Ovary (tissue), 9 donors: ENCODE measurements around the gene GHRL. TPM values are rescaled to one million over a fixed set of nuclear protein-coding genes. Genes with fewer than 3 reads are reported as not detected.

Experiments used
- DNase-seq, 5 donors: peaks; one replicate each; pipeline ENCODE4 v3.0.0-alpha.2; 2019 to 2020
- H3K27ac ChIP-seq, 2 donors: fragments of 200-600 bp; one replicate each; pipeline versions ENCODE4 v1.5.1 to v1.8.0; 2019 to 2022
- H3K27me3 ChIP-seq: fragments of 200-600 bp; one replicate; pipeline ENCODE4 v1.8.0; 2022
- H3K36me3 ChIP-seq: fragments of 200-600 bp; sonication (generic); one replicate; pipeline ENCODE4 v1.5.1; 2019
- H3K4me1 ChIP-seq: one replicate; pipeline ENCODE4 v1.8.1; 2013; ENCODE audit warnings: mild to moderate bottlenecking, moderate library complexity; ENCODE audit not compliant: insufficient read depth
- H3K4me3 ChIP-seq: fragments of 200-600 bp; sonication (generic); one replicate; pipeline ENCODE4 v1.5.1; 2017
- H3K9me3 ChIP-seq, 2 donors: fragments of 200-600 bp in 1 of 2; sonication (generic) in 1 of 2; one replicate each; pipeline versions ENCODE4 v1.5.1 to v1.8.1; 2013 to 2019; ENCODE audit warnings: mild to moderate bottlenecking in 1 of 2, moderate library complexity in 1 of 2
- EP300 ChIP-seq: sonication (generic); formaldehyde crosslinking; IDR thresholded peaks from one replicate; pipeline ENCODE4 v1.6.1; 2017; ENCODE audit warnings: antibody characterized with exemption
- POLR2A ChIP-seq: fragments of 450-650 bp; IDR thresholded peaks from one replicate; pipeline ENCODE4 v1.6.1; 2017; ENCODE audit warnings: antibody characterized with exemption, mild to moderate bottlenecking, moderate library complexity
- WGBS, 3 donors: extraction: QIAGEN DNeasy Blood & Tissue Kit in 1 of 3; methylation state at CpG; one replicate each; pipeline versions ENCODE4 v1.1.5 to v1.1.7; 2013 to 2017; 5-methylcytosine and 5-hydroxymethylcytosine counted together
- intact Hi-C, 4 donors: fragments of 100-400 bp; cut with DNase I; formaldehyde crosslinking; loops; one replicate each; pipeline versions ENCODE4 v1.11.0 to v1.15.1; 2022 to 2023
- polyA plus RNA-seq, 2 donors: library from polyadenylated mRNA; stranded (reverse); fragments of 200-250 nt in 1 of 2; fragments of 350-450 nt in 1 of 2; fragmentation: Illumina TruSeq in 1 of 2; extraction: RNeasy Lipid Tissue Mini Kit (QIAGEN cat#74804) in 1 of 2; gene quantifications; one replicate each; pipeline ENCODE4 v1.2.3, GENCODE V29; 2013 to 2014
- total RNA-seq, 7 donors: library from RNA; depleted of rRNA in 2 of 7; stranded (reverse); fragments of >200 nt in 2 of 7; fragmentation: NEBNext Ultra II Directional in 3 of 7; extraction: Animal tissue kit (Norgen Biotek cat#: 25700) in 3 of 7; gene quantifications; one replicate each; pipeline versions ENCODE4 v1.1.0 to v1.2.4, GENCODE V29; 2016 to 2023
- TF ChIP-seq, protein P1 (sequence below), 3 donors: fragments of 450-650 bp in 2 of 3; fragments of 200-600 bp in 1 of 3; IDR thresholded peaks; one replicate each; pipeline versions ENCODE4 v1.5.1 to v1.8.0; 2016 to 2022; ENCODE audit warnings: antibody characterized with exemption in 3 of 3, mild to moderate bottlenecking in 1 of 3
- donor health status: DM: no; HTN: no; CAD: no; lungs with moderate emphysema.
- donor health status: DM: no; HTN: no; CAD: no.
- donor health status: Bipolar disorder and iron deficiency.
- donor health status: DM: yes; HTN: yes; CAD: no.
- donor health status: DM: no; HTN: no; CAD: no.
- donor health status: DM: yes; HTN: yes; CAD: no.

Gene GHRL
- total and polyA plus RNA-seq, 9 donors = 0.23 to 2.4 (median 1.6) TPM

DNA sequence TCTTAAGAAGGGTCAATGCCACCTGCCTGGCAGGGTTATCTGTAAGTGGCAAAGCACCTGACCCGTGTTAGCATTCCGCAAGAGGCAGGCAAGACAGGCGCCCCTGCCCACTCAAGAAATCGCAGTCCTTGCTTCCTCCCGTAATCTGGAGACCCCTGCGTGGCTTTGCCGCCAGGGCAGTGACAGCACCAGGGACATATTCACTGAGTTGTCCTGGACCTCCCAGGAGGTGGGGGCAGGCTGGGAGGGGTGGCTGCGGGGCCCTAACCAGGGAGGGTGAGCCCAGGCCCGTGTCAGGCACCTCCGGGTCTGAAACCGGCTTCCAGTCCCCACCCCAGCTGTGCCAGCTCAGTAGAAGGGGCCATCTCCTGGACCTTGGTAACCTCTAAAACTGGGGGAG is 44.0 kb upstream of the GHRL start:
- Histone ChIP-seq H3K36me3 (no peaks in the 10 kb centered on the region), H3K27ac (no peak overlapping the region), H3K4me3 (no peak overlapping the region), H3K9me3 (no peaks in the 10 kb centered on the region), H3K27me3 (no peaks in the 10 kb centered on the region), H3K4me1 (no peaks in the 10 kb centered on the region)
- intact Hi-C loops = no loop called here
- no peak for DNase-seq
- WGBS, 3 donors = 81 to 87% (median 86%) methylated on average over 11 of the region's 11 CpGs
- TF ChIP-seq POLR2A = no peak
- TF ChIP-seq EP300 = no peak
- TF ChIP-seq, protein P1, sequence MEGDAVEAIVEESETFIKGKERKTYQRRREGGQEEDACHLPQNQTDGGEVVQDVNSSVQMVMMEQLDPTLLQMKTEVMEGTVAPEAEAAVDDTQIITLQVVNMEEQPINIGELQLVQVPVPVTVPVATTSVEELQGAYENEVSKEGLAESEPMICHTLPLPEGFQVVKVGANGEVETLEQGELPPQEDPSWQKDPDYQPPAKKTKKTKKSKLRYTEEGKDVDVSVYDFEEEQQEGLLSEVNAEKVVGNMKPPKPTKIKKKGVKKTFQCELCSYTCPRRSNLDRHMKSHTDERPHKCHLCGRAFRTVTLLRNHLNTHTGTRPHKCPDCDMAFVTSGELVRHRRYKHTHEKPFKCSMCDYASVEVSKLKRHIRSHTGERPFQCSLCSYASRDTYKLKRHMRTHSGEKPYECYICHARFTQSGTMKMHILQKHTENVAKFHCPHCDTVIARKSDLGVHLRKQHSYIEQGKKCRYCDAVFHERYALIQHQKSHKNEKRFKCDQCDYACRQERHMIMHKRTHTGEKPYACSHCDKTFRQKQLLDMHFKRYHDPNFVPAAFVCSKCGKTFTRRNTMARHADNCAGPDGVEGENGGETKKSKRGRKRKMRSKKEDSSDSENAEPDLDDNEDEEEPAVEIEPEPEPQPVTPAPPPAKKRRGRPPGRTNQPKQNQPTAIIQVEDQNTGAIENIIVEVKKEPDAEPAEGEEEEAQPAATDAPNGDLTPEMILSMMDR (IDR thresholded peaks at IDR 0.05) = no peak

DNA sequence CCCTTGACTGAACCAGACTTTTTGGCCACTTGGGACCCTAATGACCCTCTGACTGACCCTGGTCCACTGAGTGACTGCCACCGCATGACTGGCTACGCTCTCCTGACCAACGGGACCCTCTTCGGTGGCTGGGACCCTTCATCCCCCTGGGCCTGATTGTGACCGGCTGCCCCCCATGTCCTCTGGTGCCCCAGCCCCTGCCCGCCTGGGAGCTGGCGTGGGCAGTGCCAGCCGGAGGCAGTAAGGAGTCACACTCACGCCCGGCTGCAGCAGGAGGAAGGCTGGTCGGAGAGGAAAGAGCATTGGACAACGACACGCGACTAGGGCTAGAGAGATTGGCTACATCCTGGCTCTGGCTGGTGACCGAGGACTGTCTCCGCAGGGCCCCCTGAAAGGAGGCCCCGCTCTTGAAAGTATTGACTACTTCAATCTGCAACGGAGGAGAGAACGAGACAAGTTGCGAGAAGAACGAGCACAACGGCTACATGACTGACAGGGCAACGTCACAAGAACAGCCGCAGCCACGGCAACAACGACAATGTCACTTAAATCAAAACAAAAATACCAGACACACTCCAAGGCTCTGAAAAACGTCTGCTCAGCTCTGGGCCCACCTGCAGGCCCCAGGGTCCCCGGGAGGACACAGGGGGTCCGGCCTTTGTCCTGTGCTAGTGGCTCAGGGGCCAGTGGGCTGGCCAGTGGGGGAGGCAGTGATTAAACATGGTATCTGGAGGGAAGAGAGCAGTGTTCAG is 43.3 kb upstream of the GHRL start:
- no peaks in the 10 kb centered on the region for H3K9me3 ChIP-seq
- no peak overlapping the region for H3K27ac ChIP-seq
- no peaks in the 10 kb centered on the region for H3K27me3 ChIP-seq
- DNase-seq = no peak
- TF ChIP-seq EP300 = no peak
- TF ChIP-seq, protein P1 (IDR thresholded peaks at IDR 0.05) = no peak
- no peak for TF ChIP-seq POLR2A
- no peak overlapping the region for H3K4me3 ChIP-seq
- no peaks in the 10 kb centered on the region for H3K4me1 ChIP-seq
- no peaks in the 10 kb centered on the region for H3K36me3 ChIP-seq
- intact Hi-C loops = no loop called here
- WGBS, 3 donors = 85 to 88% (median 87%) methylated on average over 29 of the region's 29 CpGs

DNA sequence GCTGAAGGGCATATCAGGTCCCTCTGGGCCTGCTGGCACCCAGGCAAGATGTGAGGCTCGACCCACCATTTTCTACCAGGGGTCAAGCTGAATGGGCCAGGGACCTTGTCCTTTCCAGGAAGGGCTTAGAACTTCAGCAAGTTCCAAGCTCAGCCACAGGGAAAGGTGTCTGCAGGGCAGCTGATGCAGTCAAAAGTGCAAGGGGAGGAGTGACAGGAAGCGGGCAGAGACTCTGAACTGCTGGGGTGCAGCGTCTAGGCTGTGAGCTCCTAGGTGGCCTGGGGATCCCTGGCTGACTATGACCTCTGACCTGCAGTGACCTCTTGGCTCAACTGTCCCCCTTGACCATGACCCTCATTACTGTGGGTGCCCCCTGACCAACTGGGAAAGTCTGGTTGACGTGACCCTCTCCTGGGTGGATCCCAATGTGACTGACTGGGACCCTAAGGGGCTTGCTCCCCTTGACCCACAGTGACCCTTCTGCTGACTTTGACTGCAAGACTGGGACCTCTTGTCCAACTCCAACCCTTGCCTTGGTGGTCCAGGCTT is 42.5 kb upstream of the GHRL start:
- H3K27ac ChIP-seq = no peak overlapping the region
- TF ChIP-seq EP300 (no peak), POLR2A (no peak)
- TF ChIP-seq, protein P1 (IDR thresholded peaks at IDR 0.05) = no peak
- H3K4me3 ChIP-seq = no peak overlapping the region
- no peak for DNase-seq
- H3K9me3 ChIP-seq = no peaks in the 10 kb centered on the region
- H3K4me1 ChIP-seq = no peaks in the 10 kb centered on the region
- 78 to 86% (median 82%) methylated on average over 4 of the region's 4 CpGs for whole genome bisulfite sequencing, 3 donors
- H3K27me3 ChIP-seq = no peaks in the 10 kb centered on the region
- intact Hi-C loops = no loop called here
- H3K36me3 ChIP-seq = no peaks in the 10 kb centered on the region

DNA sequence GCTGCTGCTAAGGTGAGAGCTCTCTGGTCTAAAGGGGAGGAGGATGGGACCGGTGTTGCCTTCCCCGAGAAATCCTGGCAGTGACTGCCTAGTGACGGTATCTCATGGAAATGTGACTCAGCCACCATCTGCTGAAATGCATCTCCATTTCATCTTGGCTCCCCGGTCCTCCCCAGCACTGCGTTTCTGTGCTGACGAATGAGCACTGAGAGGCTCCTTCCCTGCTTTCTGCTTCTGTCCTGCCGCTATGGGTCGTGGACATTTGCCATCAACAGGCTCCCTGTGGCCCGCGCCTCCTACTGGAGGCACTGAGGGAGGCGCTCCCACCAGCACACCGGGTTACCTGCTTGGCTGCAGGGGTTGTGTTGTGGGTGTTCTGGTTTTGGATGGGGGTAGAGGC is 41.7 kb upstream of the GHRL start:
- no peaks in the 10 kb centered on the region for H3K36me3 ChIP-seq
- H3K4me1 ChIP-seq = no peaks in the 10 kb centered on the region
- TF ChIP-seq, protein P1 (IDR thresholded peaks at IDR 0.05) = no peak
- TF ChIP-seq EP300 (no peak), POLR2A (no peak)
- H3K27ac ChIP-seq = no peak overlapping the region
- no peak overlapping the region for H3K4me3 ChIP-seq
- H3K9me3 ChIP-seq = no peaks in the 10 kb centered on the region
- 55 to 69% (median 63%) methylated on average over 12 of the region's 12 CpGs for WGBS, 3 donors
- no peak for DNase-seq
- intact Hi-C loops = no loop called here
- no peaks in the 10 kb centered on the region for H3K27me3 ChIP-seq
